ENCODE results near the gene ZNF414. TPM values are rescaled to one million over a fixed set of nuclear protein-coding genes. Genes with fewer than 3 reads are reported as not detected.
"Not testable (repeated sequence)": the region's sequence is repeated elsewhere in the genome, so short reads cannot be mapped to it uniquely, and the experiment has no call there.

ZNF414 gene
- total RNA-seq, 1 donor from 2014 or later, result 23.6 TPM

GRCh38 chr19:8532225-8532624, 18.3 kb upstream of the ZNF414 start:
- no peaks in the 10 kb centered on the region for H3K9me3 Mint-ChIP-seq
- intact Hi-C loops (cut with micrococcal nuclease), result no loop called here
- H3K36me3 Mint-ChIP-seq (ENCODE audit: low read depth), result peaks cover 47% of the 10 kb centered on the region
- H3K27me3 Mint-ChIP-seq (ENCODE audit: insufficient read depth), result no peaks in the 10 kb centered on the region
- no peak overlapping the region for H3K4me3 Mint-ChIP-seq
- no peaks in the 10 kb centered on the region for H3K4me1 Mint-ChIP-seq (ENCODE audit: low read depth)
- H3K27ac Mint-ChIP-seq, result no peak overlapping the region
- no peak for DNase-seq (ENCODE audit: low spot score)

- intact Hi-C loops (cut with micrococcal nuclease), result no loop called here
- Mint-ChIP-seq H3K4me1 (ENCODE audit: low read depth) (no peaks in the 10 kb centered on the region), H3K36me3 (ENCODE audit: low read depth) (peaks cover 49% of the 10 kb centered on the region), H3K4me3 (no peak overlapping the region), H3K27ac (no peak overlapping the region), H3K9me3 (no peaks in the 10 kb centered on the region), H3K27me3 (ENCODE audit: insufficient read depth) (no peaks in the 10 kb centered on the region)
- no peak for DNase-seq (ENCODE audit: low spot score)
Observed at GRCh38 chr19:8531470-8531869, 17.5 kb upstream of the ZNF414 start.

- no peak overlapping the region for H3K4me3 Mint-ChIP-seq
- no peaks in the 10 kb centered on the region for H3K4me1 Mint-ChIP-seq (ENCODE audit: low read depth)
- no peak for DNase-seq (ENCODE audit: low spot score)
- no peaks in the 10 kb centered on the region for H3K27me3 Mint-ChIP-seq (ENCODE audit: insufficient read depth)
- intact Hi-C loops (cut with micrococcal nuclease), result no loop called here
- H3K27ac Mint-ChIP-seq, result no peak overlapping the region
- H3K9me3 Mint-ChIP-seq, result no peaks in the 10 kb centered on the region
- peaks cover 40% of the 10 kb centered on the region for H3K36me3 Mint-ChIP-seq (ENCODE audit: low read depth)
Observed at GRCh38 chr19:8530061-8530679, 16.2 kb upstream of the ZNF414 start.

GRCh38 chr19:8529369-8530006, 15.5 kb upstream of the ZNF414 start:
- intact Hi-C loops (cut with micrococcal nuclease), result no loop called here
- no peak overlapping the region for H3K4me3 Mint-ChIP-seq
- H3K4me1 Mint-ChIP-seq (ENCODE audit: low read depth), result no peaks in the 10 kb centered on the region
- no peak for DNase-seq (ENCODE audit: low spot score)
- peaks cover 43% of the 10 kb centered on the region for H3K36me3 Mint-ChIP-seq (ENCODE audit: low read depth)
- H3K9me3 Mint-ChIP-seq, result no peaks in the 10 kb centered on the region
- H3K27me3 Mint-ChIP-seq (ENCODE audit: insufficient read depth), result no peaks in the 10 kb centered on the region
- no peak overlapping the region for H3K27ac Mint-ChIP-seq

GRCh38 chr19:8528500-8528899, 14.5 kb upstream of the ZNF414 start:
- H3K36me3 Mint-ChIP-seq (ENCODE audit: low read depth), result peaks cover 41% of the 10 kb centered on the region
- H3K4me1 Mint-ChIP-seq (ENCODE audit: low read depth), result no peaks in the 10 kb centered on the region
- intact Hi-C loops (cut with micrococcal nuclease), result no loop called here
- no peaks in the 10 kb centered on the region for H3K27me3 Mint-ChIP-seq (ENCODE audit: insufficient read depth)
- H3K9me3 Mint-ChIP-seq, result no peaks in the 10 kb centered on the region
- no peak overlapping the region for H3K4me3 Mint-ChIP-seq
- H3K27ac Mint-ChIP-seq, result peak overlapping the region; percentile 20
- no peak for DNase-seq (ENCODE audit: low spot score)

GRCh38 chr19:8526345-8527091, 12.6 kb upstream of the ZNF414 start:
- Mint-ChIP-seq H3K27ac (no peak overlapping the region), H3K9me3 (no peaks in the 10 kb centered on the region), H3K36me3 (ENCODE audit: low read depth) (peaks cover 38% of the 10 kb centered on the region)

GRCh38 chr19:8525401-8525684, 11.4 kb upstream of the ZNF414 start:
- H3K27me3 Mint-ChIP-seq (ENCODE audit: insufficient read depth), result no peaks in the 10 kb centered on the region

More at GRCh38 chr19:8526345-8527091, 12.6 kb upstream of the ZNF414 start:
- DNase-seq (ENCODE audit: low spot score), result no peak
- H3K4me3 Mint-ChIP-seq, result no peak overlapping the region
- no peaks in the 10 kb centered on the region for H3K27me3 Mint-ChIP-seq (ENCODE audit: insufficient read depth)
- intact Hi-C loops (cut with micrococcal nuclease), result no loop called here
- H3K4me1 Mint-ChIP-seq (ENCODE audit: low read depth), result no peaks in the 10 kb centered on the region

GRCh38 chr19:8519388-8519787, 5.4 kb upstream of the ZNF414 start:
- H3K4me3 Mint-ChIP-seq, result no peak overlapping the region
- intact Hi-C loops (cut with micrococcal nuclease), result loop anchor here (10.0 kb wide), 1 partner anchor 575 kb away; the partner anchor contains the start of gene TIMM44
- H3K27ac Mint-ChIP-seq, result no peak overlapping the region
- H3K4me1 Mint-ChIP-seq (ENCODE audit: low read depth), result peaks cover 36% of the 10 kb centered on the region
- H3K27me3 Mint-ChIP-seq (ENCODE audit: insufficient read depth), result no peaks in the 10 kb centered on the region
- no peaks in the 10 kb centered on the region for H3K9me3 Mint-ChIP-seq
- peaks cover 17% of the 10 kb centered on the region for H3K36me3 Mint-ChIP-seq (ENCODE audit: low read depth)
- DNase-seq (ENCODE audit: low spot score), result no peak

More at GRCh38 chr19:8525401-8525684, 11.4 kb upstream of the ZNF414 start:
- Mint-ChIP-seq H3K36me3 (ENCODE audit: low read depth) (peaks cover 42% of the 10 kb centered on the region), H3K4me1 (ENCODE audit: low read depth) (no peaks in the 10 kb centered on the region), H3K4me3 (no peak overlapping the region), H3K27ac (no peak overlapping the region), H3K9me3 (no peaks in the 10 kb centered on the region)
- intact Hi-C loops (cut with micrococcal nuclease), result no loop called here
- DNase-seq (ENCODE audit: low spot score), result no peak

GRCh38 chr19:8518536-8518935, 4.6 kb upstream of the ZNF414 start:
- Mint-ChIP-seq H3K27me3 (ENCODE audit: insufficient read depth) (no peaks in the 10 kb centered on the region), H3K36me3 (ENCODE audit: low read depth) (peaks cover 17% of the 10 kb centered on the region), H3K4me3 (peak overlapping the region; percentile 57), H3K9me3 (no peaks in the 10 kb centered on the region), H3K27ac (peak overlapping the region; percentile 96), H3K4me1 (ENCODE audit: low read depth) (peaks cover 41% of the 10 kb centered on the region)
- intact Hi-C loops (cut with micrococcal nuclease), result loop anchor here (10.0 kb wide), 1 partner anchor 574 kb away; the partner anchor contains the start of gene TIMM44
- no peak for DNase-seq (ENCODE audit: low spot score)

GRCh38 chr19:8517551-8518442, 3.8 kb upstream of the ZNF414 start:
- H3K27ac Mint-ChIP-seq, result peak overlapping the region; percentile 96
- intact Hi-C loops (cut with micrococcal nuclease), result loop anchor here (10.0 kb wide), 1 partner anchor 573 kb away; the partner anchor contains the start of gene TIMM44
- H3K36me3 Mint-ChIP-seq (ENCODE audit: low read depth), result peaks cover 19% of the 10 kb centered on the region
- no peaks in the 10 kb centered on the region for H3K9me3 Mint-ChIP-seq
- peak overlapping the region; percentile 60 for H3K4me3 Mint-ChIP-seq
- DNase-seq (ENCODE audit: low spot score), result peak; percentile 54
- H3K4me1 Mint-ChIP-seq (ENCODE audit: low read depth), result peaks cover 46% of the 10 kb centered on the region
- H3K27me3 Mint-ChIP-seq (ENCODE audit: insufficient read depth), result no peaks in the 10 kb centered on the region

GRCh38 chr19:8515317-8515716, 1.4 kb upstream of the ZNF414 start:
- H3K27me3 Mint-ChIP-seq (ENCODE audit: insufficient read depth), result no peaks in the 10 kb centered on the region
- intact Hi-C loops (cut with micrococcal nuclease), result loop anchor here (1.0 to 10.0 kb wide), 3 partner anchors 54 to 571 kb away; partner anchors contain the start of gene TIMM44
- no peaks in the 10 kb centered on the region for H3K9me3 Mint-ChIP-seq
- peaks cover 12% of the 10 kb centered on the region for H3K36me3 Mint-ChIP-seq (ENCODE audit: low read depth)
- DNase-seq (ENCODE audit: low spot score), result peak; percentile 69
- peak overlapping the region; percentile 93 for H3K4me3 Mint-ChIP-seq
- H3K27ac Mint-ChIP-seq, result peak overlapping the region; percentile 98
- peaks cover 52% of the 10 kb centered on the region for H3K4me1 Mint-ChIP-seq (ENCODE audit: low read depth)

GRCh38 chr19:8514505-8515009, 590 bp upstream of the ZNF414 start:
- intact Hi-C loops (cut with micrococcal nuclease), result loop anchor here (1.0 to 10.0 kb wide), 3 partner anchors 55 to 570 kb away; partner anchors contain the start of gene TIMM44
- Mint-ChIP-seq H3K27ac (peak overlapping the region; percentile 98), H3K4me3 (peak overlapping the region; percentile 93), H3K4me1 (ENCODE audit: low read depth) (peaks cover 52% of the 10 kb centered on the region)
- H3K27me3 Mint-ChIP-seq (ENCODE audit: insufficient read depth); H3K9me3 Mint-ChIP-seq; DNase-seq (ENCODE audit: low spot score); H3K36me3 Mint-ChIP-seq (ENCODE audit: low read depth): not testable (repeated sequence)

All from activated T-helper 1 cell treated with anti-CD3 and anti-CD28 coated beads, Interleukin-12 subunit alpha, Interleukin-12 subunit beta, Interleukin-2, Interleukin-4 antibody, amounts not matched to agents 30 ng/mL and 10 ng/mL and 1 ng/mL, durations not matched to agents 14 hours and 24 hours and 36 hours (primary cell).